Endothelial cell of umbilical vein (primary cell): Measurements from ENCODE around the gene DLGAP4. TPM values are rescaled to one million over a fixed set of nuclear protein-coding genes. Genes with fewer than 3 reads are reported as not detected.
A peak's percentile ranks its signal among the peaks of the same experiment; 100 is the strongest.

Experiments used
- BruUV-seq: library from RNA; stranded (reverse); fragments of 400-500 nt; replicated peaks from 2 replicates; lab custom pipeline; 2021; lab: Mats Ljungman, UMichigan
- CTCF ChIA-PET: fragments of 300-600, 350-600 bp; sonication (Branson Sonifier 250); formaldehyde crosslinking; loops from one replicate; lab custom pipeline; 2021; ENCODE audit warnings: antibody characterized with exemption, inconsistent platforms; lab: Charles Lee
- POLR2A ChIA-PET: fragments of 300-600, 350-600 bp; sonication (Branson Sonifier 250); formaldehyde crosslinking; loops from one replicate; lab custom pipeline; 2021; ENCODE audit warnings: antibody characterized with exemption, inconsistent platforms; lab: Charles Lee
- DNase-seq: peaks from one replicate; pipeline ENCODE4 v3.0.0-alpha.2; 2011; ENCODE audit warnings: low read depth, low spot score
- FAIRE-seq: peaks from 2 replicates; lab custom pipeline; 2011; peaks lifted over from hg19 to GRCh38; lab: Jason Lieb, UNC
- H2AFZ ChIP-seq: 2 replicates; pipeline ENCODE4 v1.6.0; 2012; ENCODE audit warnings: low read depth, low read length, control low read depth, inconsistent platforms
- H3K27ac ChIP-seq: 2 replicates; pipeline ENCODE4 v1.5.1; 2011; ENCODE audit warnings: low read depth, mild to moderate bottlenecking, control low read depth, low read length, moderate library complexity; ENCODE audit not compliant: insufficient read depth
- H3K27me3 ChIP-seq, 2 experiments: 2 replicates each; pipeline versions ENCODE4 v1.6.0 to v1.6.1; 2011; ENCODE audit warnings: low read length in 2 of 2, mixed read lengths in 1 of 2; ENCODE audit not compliant: control insufficient read depth in 2 of 2, insufficient read depth in 2 of 2
- H3K36me3 ChIP-seq, 2 experiments: 2 replicates in 1 of 2; 3 replicates in 1 of 2; pipeline ENCODE4 v1.5.1; 2011; ENCODE audit warnings: low read length in 2 of 2, mild to moderate bottlenecking in 1 of 2, moderate library complexity in 1 of 2; ENCODE audit not compliant: control insufficient read depth in 2 of 2, insufficient read depth in 2 of 2; ENCODE audit errors: extremely low read depth in 1 of 2
- H3K4me1 ChIP-seq: 3 replicates; pipeline ENCODE4 v1.5.1; 2011; ENCODE audit warnings: mild to moderate bottlenecking, low read length; ENCODE audit not compliant: control insufficient read depth, insufficient read depth; ENCODE audit errors: extremely low read depth
- H3K4me2 ChIP-seq: 2 replicates; pipeline ENCODE4 v1.6.1; 2011; ENCODE audit warnings: low read length, control low read depth, mixed read lengths; ENCODE audit not compliant: insufficient read depth
- H3K4me3 ChIP-seq, 3 experiments: fragments of 200-600 bp in 1 of 3; sonication (generic), shearing (Covaris generic) in 1 of 3; replicated peaks in 1 of 3; 2 replicates each; pipeline ENCODE4 v1.5.1; 2011 to 2016; ENCODE audit warnings: control low read depth in 3 of 3, low read length in 3 of 3, mild to moderate bottlenecking in 2 of 3, inconsistent platforms in 1 of 3, low read depth in 1 of 3, moderate library complexity in 1 of 3; ENCODE audit not compliant: insufficient read depth in 1 of 3
- H3K79me2 ChIP-seq: 2 replicates; pipeline ENCODE4 v1.6.0; 2012; ENCODE audit warnings: low read length, inconsistent platforms; ENCODE audit not compliant: control insufficient read depth, insufficient read depth
- H3K9ac ChIP-seq: replicated peaks from 2 replicates; pipeline ENCODE3; 2011; ENCODE audit warnings: low read length, control low read depth; ENCODE audit not compliant: insufficient read depth; ENCODE audit errors: extremely low read depth
- H3K9me1 ChIP-seq: replicated peaks from 3 replicates; pipeline ENCODE4 v1.6.0; 2011; ENCODE audit warnings: mild to moderate bottlenecking, low read length; ENCODE audit not compliant: control insufficient read depth, insufficient read depth; ENCODE audit errors: extremely low read depth
- H3K9me3 ChIP-seq: replicated peaks from 2 replicates; pipeline ENCODE4 v1.5.1; 2012; ENCODE audit warnings: low read length, inconsistent platforms; ENCODE audit not compliant: control insufficient read depth, insufficient read depth
- H4K20me1 ChIP-seq: replicated peaks from 2 replicates; pipeline ENCODE3; 2011; ENCODE audit warnings: mild to moderate bottlenecking, low read length; ENCODE audit not compliant: control insufficient read depth, insufficient read depth; ENCODE audit errors: extremely low read depth
- CTCF ChIP-seq, 2 donors: IDR thresholded peaks; 1 replicate in 1 of 2; 2 replicates in 1 of 2; pipeline ENCODE4 v1.5.1; 2011; ENCODE audit warnings: low read length in 2 of 2, mild to moderate bottlenecking in 2 of 2, moderate library complexity in 2 of 2, control low read depth in 1 of 2, inconsistent platforms in 1 of 2, low read depth in 1 of 2; ENCODE audit not compliant: insufficient read depth in 1 of 2; ENCODE audit errors: extremely low read depth in 1 of 2
- dilution Hi-C: fragments of 300-500 bp; cut with MboI; formaldehyde crosslinking; loops from one replicate; pipeline ENCODE4 v1.15.0; 2019; ENCODE audit warnings: low sequenced_read_pairs; ENCODE audit not compliant: extremely low pct_ligation_motif_present
- intact Hi-C: fragments of 100-400 bp; cut with micrococcal nuclease; formaldehyde crosslinking; loops from one replicate; pipeline ENCODE4 v1.10.0; 2022
- polyA plus RNA-seq, 4 experiments: library from polyadenylated mRNA; depleted of rRNA in 3 of 4; stranded (reverse) in 3 of 4; unstranded in 1 of 4; fragments of >200 nt; gene quantifications; 2 replicates each; pipeline versions ENCODE4 v1.2.1 to v1.2.3, GENCODE V29; 2011 to 2012; ENCODE audit warnings: missing spikeins in 1 of 4
- total RNA-seq: library from RNA; stranded (reverse); gene quantifications from 2 replicates; pipeline ENCODE4 v1.2.3, GENCODE V29; 2021
- TF ChIP-seq, protein P1 (sequence below): IDR thresholded peaks from 2 replicates; pipeline ENCODE4 v1.6.1; 2011; ENCODE audit not compliant: insufficient read depth, insufficient read length

The DLGAP4 gene
- total and polyA plus RNA-seq, 2 donors (not counting 3 experiments of a cell fraction or from before 2014, with no cell fraction given): 57.5 to 125 TPM

- dilution Hi-C loops: no loop called here
- FAIRE-seq: peak; percentile 89
Observed at GRCh38 chr20:36439040-36439730, 133.0 kb downstream of the DLGAP4 start.

More at GRCh38 chr20:36439040-36439730, 133.0 kb downstream of the DLGAP4 start:
- Histone ChIP-seq H2AFZ (no peak overlapping the region), H3K4me3 (no peak overlapping the region), H3K4me2 (no peak overlapping the region), H3K27me3 (no peaks in the 10 kb centered on the region), H3K9me1 (no peaks in the 10 kb centered on the region), H3K9me3 (no peaks in the 10 kb centered on the region), H3K27ac (no peak overlapping the region), H3K79me2 (no peaks in the 10 kb centered on the region), H3K9ac (no peak overlapping the region), H3K4me1 (no peaks in the 10 kb centered on the region), H4K20me1 (no peaks in the 10 kb centered on the region), H3K36me3 (no peaks in the 10 kb centered on the region)
- peak; percentile 44 for DNase-seq
- TF ChIP-seq CTCF (IDR thresholded peaks at IDR 0.05; ENCODE audit: extremely low read depth in 1 of 2, insufficient read depth in 1 of 2, low read depth in 1 of 2, low read length in 2 of 2): peak; percentile 90 to 96
- TF ChIP-seq, protein P1, sequence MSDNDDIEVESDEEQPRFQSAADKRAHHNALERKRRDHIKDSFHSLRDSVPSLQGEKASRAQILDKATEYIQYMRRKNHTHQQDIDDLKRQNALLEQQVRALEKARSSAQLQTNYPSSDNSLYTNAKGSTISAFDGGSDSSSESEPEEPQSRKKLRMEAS: no peak
- intact Hi-C loops: loop anchor here (1.0 kb wide), 3 partner anchors 225 to 283 kb away; no protein-coding TSS in a partner anchor
- ChIA-PET CTCF (interaction anchor here (0.5 to 6.6 kb wide), 39 partner anchors 8 to 450 kb away, joined by 3 to 203 read pairs (median 4); no protein-coding TSS in a partner anchor), POLR2A (no interaction called here)
- BruUV-seq: no TSS peak
